PC-3 (cell line): Measurements from ENCODE around the gene ARL3. TPM values are rescaled to one million over a fixed set of nuclear protein-coding genes. Genes with fewer than 3 reads are reported as not detected.

Source experiments
- ATAC-seq: fragments of 200-7000 bp; cut with Tn5 transposase; 2 replicates; pipeline ENCODE4 v1.9.1; 2020; ENCODE audit warnings: mild to moderate bottlenecking, moderate library complexity
- BruUV-seq: library from RNA; stranded (reverse); fragments of 400-500 nt; replicated peaks from 2 replicates; lab custom pipeline; 2021; lab: Mats Ljungman, UMichigan
- CTCF ChIA-PET: fragments of 300-600 bp; sonication (Branson Sonifier 250); formaldehyde crosslinking; loops from one replicate; lab custom pipeline; 2022; ENCODE audit warnings: antibody characterized with exemption; lab: Charles Lee
- POLR2A ChIA-PET: fragments of 300-600 bp; sonication (Branson Sonifier 250); formaldehyde crosslinking; loops from one replicate; lab custom pipeline; 2022; ENCODE audit warnings: antibody characterized with exemption; ENCODE audit not compliant: unreplicated experiment; lab: Charles Lee
- DNase-seq: peaks from one replicate; pipeline ENCODE4 v3.0.0-alpha.2; 2015
- H2AFZ ChIP-seq: fragments of 300-600 bp; sonication (generic); 2 replicates; pipeline ENCODE4 v1.6.0; 2016; ENCODE audit warnings: antibody characterized with exemption, low read length
- H3F3A ChIP-seq: fragments of 300-600 bp; sonication (generic); one replicate; pipeline ENCODE4 v1.6.0; 2017; ENCODE audit warnings: antibody characterized with exemption, low read length, control low read depth, mild to moderate bottlenecking; ENCODE audit not compliant: unreplicated experiment
- H3K27ac ChIP-seq: fragments of 300-600 bp; sonication (generic); 2 replicates; pipeline ENCODE4 v1.5.1; 2016; ENCODE audit warnings: mild to moderate bottlenecking, low read length
- H3K27me3 ChIP-seq: fragments of 300-600 bp; sonication (generic); 2 replicates; pipeline ENCODE4 v1.6.1; 2016; ENCODE audit warnings: low read length, mixed read lengths
- H3K36me3 ChIP-seq: fragments of 300-600 bp; sonication (generic); 2 replicates; pipeline ENCODE4 v1.6.1; 2016; ENCODE audit warnings: low read depth, mixed run types, low read length, mixed read lengths
- H3K4me1 ChIP-seq: fragments of 300-600 bp; sonication (generic); 2 replicates; pipeline ENCODE4 v1.5.1; 2016; ENCODE audit warnings: low read length; ENCODE audit not compliant: insufficient read depth
- H3K4me2 ChIP-seq: fragments of 300-600 bp; sonication (generic); 2 replicates; pipeline ENCODE4 v1.6.0; 2016; ENCODE audit warnings: low read length
- H3K4me3 ChIP-seq: fragments of 300-600 bp; sonication (generic); 2 replicates; pipeline ENCODE4 v1.5.1; 2016; ENCODE audit warnings: mild to moderate bottlenecking, low read length, mixed read lengths
- H3K79me2 ChIP-seq: fragments of 300-600 bp; sonication (generic); 2 replicates; pipeline ENCODE4 v1.6.1; 2017; ENCODE audit warnings: low read length, mixed read lengths
- H3K9ac ChIP-seq: fragments of 300-600 bp; sonication (generic); 2 replicates; pipeline ENCODE4 v1.6.0; 2016; ENCODE audit warnings: mild to moderate bottlenecking, low read length
- H3K9me2 ChIP-seq: fragments of 300-600 bp; sonication (generic); replicated peaks from 2 replicates; pipeline ENCODE4 v1.6.1; 2016; ENCODE audit warnings: mixed run types, low read length, mixed read lengths
- H3K9me3 ChIP-seq: fragments of 300-600 bp; sonication (generic); 2 replicates; pipeline ENCODE4 v1.6.1; 2016; ENCODE audit warnings: low read length, mixed read lengths
- H4K20me1 ChIP-seq: fragments of 300-600 bp; sonication (generic); 2 replicates; pipeline ENCODE4 v1.6.1; 2016; ENCODE audit warnings: low read length, mixed read lengths
- EZH2 ChIP-seq: fragments of 300-600 bp; sonication (generic); IDR thresholded peaks from one replicate; pipeline ENCODE4 v1.6.1; 2017; ENCODE audit warnings: antibody characterized with exemption, mild to moderate bottlenecking, low read length; ENCODE audit not compliant: unreplicated experiment
- EZH2phosphoT487 ChIP-seq: fragments of 300-600 bp; sonication (generic); IDR thresholded peaks from 2 replicates; pipeline ENCODE4 v1.6.1; 2018; ENCODE audit warnings: mild to moderate bottlenecking, antibody characterized with exemption, low read length, borderline replicate concordance
- intact Hi-C: fragments of 100-400 bp; cut with micrococcal nuclease; formaldehyde crosslinking; loops from 2 replicates; pipeline ENCODE4 v1.9.0; 2023
- total RNA-seq: library from RNA; depleted of rRNA; stranded (reverse); fragments of >200 nt; gene quantifications from 2 replicates; pipeline ENCODE4 v1.2.3, GENCODE V29; 2014
- TF ChIP-seq, protein P1 (sequence below): fragments of 300-600 bp; sonication (generic); conservative IDR thresholded peaks from 2 replicates; pipeline ENCODE4 v1.5.1; 2017; ENCODE audit warnings: antibody characterized with exemption, low read depth, mild to moderate bottlenecking, low read length

The ARL3 gene
- total RNA-seq, 1 experiment from 2014 or later: 2.8 TPM

GRCh38 chr10:102701796-102702195 lies 12.4 kb downstream of the ARL3 start:
- DNase-seq (no peak), ATAC-seq (no peak)
- H3F3A ChIP-seq: no peaks in the 10 kb centered on the region
- TF ChIP-seq EZH2 (no peak), EZH2phosphoT487 (no peak)
- TF ChIP-seq, protein P1, sequence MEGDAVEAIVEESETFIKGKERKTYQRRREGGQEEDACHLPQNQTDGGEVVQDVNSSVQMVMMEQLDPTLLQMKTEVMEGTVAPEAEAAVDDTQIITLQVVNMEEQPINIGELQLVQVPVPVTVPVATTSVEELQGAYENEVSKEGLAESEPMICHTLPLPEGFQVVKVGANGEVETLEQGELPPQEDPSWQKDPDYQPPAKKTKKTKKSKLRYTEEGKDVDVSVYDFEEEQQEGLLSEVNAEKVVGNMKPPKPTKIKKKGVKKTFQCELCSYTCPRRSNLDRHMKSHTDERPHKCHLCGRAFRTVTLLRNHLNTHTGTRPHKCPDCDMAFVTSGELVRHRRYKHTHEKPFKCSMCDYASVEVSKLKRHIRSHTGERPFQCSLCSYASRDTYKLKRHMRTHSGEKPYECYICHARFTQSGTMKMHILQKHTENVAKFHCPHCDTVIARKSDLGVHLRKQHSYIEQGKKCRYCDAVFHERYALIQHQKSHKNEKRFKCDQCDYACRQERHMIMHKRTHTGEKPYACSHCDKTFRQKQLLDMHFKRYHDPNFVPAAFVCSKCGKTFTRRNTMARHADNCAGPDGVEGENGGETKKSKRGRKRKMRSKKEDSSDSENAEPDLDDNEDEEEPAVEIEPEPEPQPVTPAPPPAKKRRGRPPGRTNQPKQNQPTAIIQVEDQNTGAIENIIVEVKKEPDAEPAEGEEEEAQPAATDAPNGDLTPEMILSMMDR: no peak
- no TSS peak for BruUV-seq
- H3K4me2 ChIP-seq: no peak overlapping the region
- H3K27ac ChIP-seq: no peak overlapping the region
- H3K9me2 ChIP-seq: no peaks in the 10 kb centered on the region
- intact Hi-C loops: no loop called here
- no peaks in the 10 kb centered on the region; the same call in 1 of the 2 replicates for H3K4me1 ChIP-seq
- H4K20me1 ChIP-seq: no peaks in the 10 kb centered on the region
- H3K9me3 ChIP-seq: no peaks in the 10 kb centered on the region
- ChIA-PET POLR2A (no interaction called here), CTCF (interaction anchor here (0.7 kb wide), 1 partner anchor 58 kb away, joined by 3 read pairs; no protein-coding TSS in a partner anchor)
- H2AFZ ChIP-seq: no peak overlapping the region
- no peak overlapping the region for H3K9ac ChIP-seq
- H3K79me2 ChIP-seq: no peaks in the 10 kb centered on the region
- no peaks in the 10 kb centered on the region for H3K36me3 ChIP-seq
- H3K27me3 ChIP-seq: no peaks in the 10 kb centered on the region
- H3K4me3 ChIP-seq: no peak overlapping the region

GRCh38 chr10:102701272-102701671 lies 12.9 kb downstream of the ARL3 start:
- Histone ChIP-seq H3K9me3 (no peaks in the 10 kb centered on the region), H3K9me2 (no peaks in the 10 kb centered on the region), H3K36me3 (no peaks in the 10 kb centered on the region), H3K79me2 (no peaks in the 10 kb centered on the region), H3K4me1 (no peaks in the 10 kb centered on the region; the same call in 1 of the 2 replicates), H2AFZ (no peak overlapping the region), H3K4me2 (no peak overlapping the region), H4K20me1 (no peaks in the 10 kb centered on the region), H3K9ac (no peak overlapping the region), H3F3A (no peaks in the 10 kb centered on the region), H3K27me3 (no peaks in the 10 kb centered on the region), H3K4me3 (no peak overlapping the region), H3K27ac (no peak overlapping the region)
- ChIA-PET CTCF (interaction anchor here (0.6 to 0.7 kb wide), 2 partner anchors 15 to 58 kb away, joined by 3 read pairs; no protein-coding TSS in a partner anchor), POLR2A (no interaction called here)
- DNase-seq: no peak
- intact Hi-C loops: no loop called here
- TF ChIP-seq EZH2phosphoT487 (no peak), EZH2 (no peak)
- TF ChIP-seq, protein P1: no peak
- ATAC-seq: no peak
- BruUV-seq: no TSS peak

DNA sequence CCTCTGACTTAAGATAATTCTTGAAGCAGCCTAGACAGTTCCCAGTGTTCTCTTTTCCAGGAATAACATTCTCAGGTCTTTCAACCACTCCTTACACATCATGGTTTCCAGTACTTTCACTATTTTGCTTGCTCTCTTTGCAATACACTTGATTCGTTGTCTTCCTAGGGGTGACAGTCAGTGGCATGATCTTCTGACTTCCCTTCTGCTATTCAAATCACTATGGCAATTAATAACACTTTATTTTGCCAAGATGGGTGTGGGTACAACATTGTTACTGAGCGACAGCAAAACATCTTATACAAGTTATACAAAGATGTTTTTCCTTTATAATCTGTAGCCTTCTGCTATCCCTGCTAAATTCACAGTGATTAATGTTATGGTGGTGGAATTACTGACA lies 15.3 kb downstream of the ARL3 start:
- H3K4me1 ChIP-seq: no peaks in the 10 kb centered on the region
- POLR2A ChIA-PET: no interaction called here
- no peaks in the 10 kb centered on the region for H3K9me3 ChIP-seq
- ATAC-seq (no peak), DNase-seq (no peak)
- H3K27me3 ChIP-seq: no peaks in the 10 kb centered on the region
- H3K36me3 ChIP-seq: no peaks in the 10 kb centered on the region
- H3K9ac ChIP-seq: no peak overlapping the region
- H3K27ac ChIP-seq: no peak overlapping the region
- H3K4me2 ChIP-seq: no peak overlapping the region
- BruUV-seq: no TSS peak
- H3K79me2 ChIP-seq: no peaks in the 10 kb centered on the region
- TF ChIP-seq EZH2 (no peak), EZH2phosphoT487 (no peak)
- TF ChIP-seq, protein P1: no peak
- CTCF ChIA-PET: no interaction called here
- intact Hi-C loops: no loop called here
- H4K20me1 ChIP-seq: no peaks in the 10 kb centered on the region
- H2AFZ ChIP-seq: no peak overlapping the region
- H3F3A ChIP-seq: no peaks in the 10 kb centered on the region
- no peak overlapping the region for H3K4me3 ChIP-seq
- H3K9me2 ChIP-seq: no peaks in the 10 kb centered on the region
